HL-60 (cell line): Measurements from ENCODE around the gene OR4S1.

ENCODE experiments used
- GABPA ChIP-seq: IDR thresholded peaks from 2 replicates; pipeline ENCODE4 v1.6.1; 2012; ENCODE audit warnings: low read depth
- POLR2AphosphoS5 ChIP-seq: IDR thresholded peaks from 2 replicates; pipeline ENCODE4 v1.6.1; 2012; ENCODE audit warnings: low read depth
- TF ChIP-seq, protein P1 (sequence below): IDR thresholded peaks from one replicate; pipeline ENCODE4 v1.5.1; 2011; ENCODE audit warnings: low read length, control low read depth, inconsistent platforms; ENCODE audit not compliant: insufficient read depth

DNA sequence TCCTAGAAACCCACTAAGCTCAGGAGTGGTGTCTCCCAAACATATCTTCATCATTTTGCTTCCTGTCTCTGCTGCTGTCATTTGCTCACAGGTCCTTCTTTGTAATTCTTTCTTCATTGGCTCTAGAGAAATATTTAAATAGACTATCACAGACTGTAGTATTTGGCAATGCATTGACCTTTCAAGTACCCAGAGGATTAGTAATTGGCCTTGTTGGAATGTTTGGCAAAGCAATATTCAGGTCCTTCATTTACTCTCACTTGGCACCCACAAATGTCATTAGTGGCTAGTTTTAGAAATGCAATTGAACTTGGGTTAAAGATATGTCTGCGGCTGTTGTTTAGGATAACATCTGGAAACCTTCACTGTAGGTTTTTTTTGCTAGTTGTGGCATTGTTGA, 48.7 kb downstream of the OR4S1 start:
- TF ChIP-seq, protein P1, sequence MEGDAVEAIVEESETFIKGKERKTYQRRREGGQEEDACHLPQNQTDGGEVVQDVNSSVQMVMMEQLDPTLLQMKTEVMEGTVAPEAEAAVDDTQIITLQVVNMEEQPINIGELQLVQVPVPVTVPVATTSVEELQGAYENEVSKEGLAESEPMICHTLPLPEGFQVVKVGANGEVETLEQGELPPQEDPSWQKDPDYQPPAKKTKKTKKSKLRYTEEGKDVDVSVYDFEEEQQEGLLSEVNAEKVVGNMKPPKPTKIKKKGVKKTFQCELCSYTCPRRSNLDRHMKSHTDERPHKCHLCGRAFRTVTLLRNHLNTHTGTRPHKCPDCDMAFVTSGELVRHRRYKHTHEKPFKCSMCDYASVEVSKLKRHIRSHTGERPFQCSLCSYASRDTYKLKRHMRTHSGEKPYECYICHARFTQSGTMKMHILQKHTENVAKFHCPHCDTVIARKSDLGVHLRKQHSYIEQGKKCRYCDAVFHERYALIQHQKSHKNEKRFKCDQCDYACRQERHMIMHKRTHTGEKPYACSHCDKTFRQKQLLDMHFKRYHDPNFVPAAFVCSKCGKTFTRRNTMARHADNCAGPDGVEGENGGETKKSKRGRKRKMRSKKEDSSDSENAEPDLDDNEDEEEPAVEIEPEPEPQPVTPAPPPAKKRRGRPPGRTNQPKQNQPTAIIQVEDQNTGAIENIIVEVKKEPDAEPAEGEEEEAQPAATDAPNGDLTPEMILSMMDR = no peak
- TF ChIP-seq POLR2AphosphoS5 (no peak), GABPA (no peak)
